HTERT RPE-1 (cell line): ENCODE results near the gene NOS1.
"Not testable (repeated sequence)": the region's sequence is repeated elsewhere in the genome, so short reads cannot be mapped to it uniquely, and the experiment has no call there.

ENCODE experiments used
- in situ Hi-C: fragments of 300-500 bp; cut with MboI; formaldehyde crosslinking; loops from 4 replicates; pipeline ENCODE4 v1.14.3; 2020; ENCODE audit warnings: low sequenced_read_pairs

NOS1 gene

DNA sequence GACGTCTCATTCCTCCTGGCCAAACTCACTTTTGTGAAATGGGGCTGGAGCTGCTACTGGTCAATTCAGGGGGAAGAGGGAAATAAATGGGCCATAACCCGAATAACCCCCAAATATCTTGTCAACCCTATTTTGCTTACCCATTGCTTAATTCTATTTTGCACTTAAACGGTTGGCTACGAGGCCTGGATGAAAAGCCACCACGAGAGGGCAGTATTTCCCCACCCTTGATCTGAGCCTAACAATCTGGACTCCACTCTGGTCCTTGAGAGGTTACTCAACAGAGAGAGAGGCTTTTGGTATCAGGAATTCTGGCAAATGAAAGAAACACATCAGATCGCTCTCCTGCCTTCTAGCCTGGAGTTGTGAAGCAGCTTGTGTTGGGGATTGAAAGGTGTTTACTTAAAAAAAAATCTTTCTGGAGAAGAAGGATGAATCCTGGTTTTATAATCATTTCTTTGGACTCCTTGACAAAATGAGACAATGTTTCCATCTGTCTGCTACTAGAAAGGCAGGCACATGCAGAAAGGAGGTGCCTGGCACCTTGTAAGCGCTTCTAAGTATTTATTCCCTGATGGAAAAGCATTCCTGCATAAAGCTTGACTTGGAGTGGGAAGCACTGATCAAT lies 148.7 kb downstream of the NOS1 start:
- in situ Hi-C loops, result no loop called here

DNA sequence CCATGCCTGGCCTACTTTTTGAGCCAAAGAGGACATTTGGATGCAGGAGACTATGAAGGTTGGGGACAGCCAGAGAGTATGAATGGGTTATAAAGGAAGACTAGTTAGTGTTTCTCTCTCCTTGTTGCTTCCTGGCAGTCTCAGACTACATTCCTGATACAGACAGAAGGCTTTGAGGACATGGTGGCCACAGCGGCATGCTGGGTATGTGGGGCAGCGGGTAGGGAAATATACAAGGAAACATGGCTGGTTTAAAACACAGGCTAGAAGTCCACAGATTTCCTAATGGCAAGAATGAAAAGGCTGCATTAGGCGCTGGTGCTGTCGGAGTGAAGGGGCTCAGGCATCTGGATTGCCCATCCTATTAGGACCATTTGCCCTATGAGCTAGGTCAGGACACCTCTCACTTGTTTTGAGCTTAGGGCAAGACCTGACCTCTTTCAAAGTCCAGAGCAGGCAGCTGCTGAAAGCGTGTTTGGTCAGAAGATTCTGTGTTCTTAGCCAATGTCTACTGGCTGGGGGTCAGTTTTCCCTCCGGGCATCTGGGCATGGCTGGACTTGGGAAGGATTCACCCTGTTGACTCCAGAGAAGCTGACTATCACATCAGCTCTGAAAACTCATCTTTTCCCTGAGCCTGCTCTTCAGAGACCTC lies 151.0 kb downstream of the NOS1 start:
- in situ Hi-C loops, result no loop called here

DNA sequence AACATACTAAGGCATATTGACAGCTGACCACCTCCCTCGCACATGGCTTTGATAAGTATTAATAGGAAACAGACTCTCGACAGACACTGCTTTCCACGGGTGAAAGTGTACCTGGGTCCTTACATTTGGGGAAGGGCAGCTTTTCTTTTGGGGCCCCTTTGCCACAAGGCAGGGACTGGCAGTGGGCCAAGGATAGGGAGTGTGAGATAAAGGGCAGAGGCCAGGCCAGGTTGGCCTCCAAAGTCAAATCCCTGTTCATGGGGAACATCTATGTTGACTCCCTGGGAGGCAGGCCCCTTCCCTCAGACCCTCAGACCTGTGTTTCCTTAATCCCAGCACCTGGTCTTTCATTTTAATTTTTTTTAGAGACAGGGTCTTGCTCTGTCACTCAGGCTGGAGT lies 151.8 kb downstream of the NOS1 start:
- in situ Hi-C loops, result no loop called here

DNA sequence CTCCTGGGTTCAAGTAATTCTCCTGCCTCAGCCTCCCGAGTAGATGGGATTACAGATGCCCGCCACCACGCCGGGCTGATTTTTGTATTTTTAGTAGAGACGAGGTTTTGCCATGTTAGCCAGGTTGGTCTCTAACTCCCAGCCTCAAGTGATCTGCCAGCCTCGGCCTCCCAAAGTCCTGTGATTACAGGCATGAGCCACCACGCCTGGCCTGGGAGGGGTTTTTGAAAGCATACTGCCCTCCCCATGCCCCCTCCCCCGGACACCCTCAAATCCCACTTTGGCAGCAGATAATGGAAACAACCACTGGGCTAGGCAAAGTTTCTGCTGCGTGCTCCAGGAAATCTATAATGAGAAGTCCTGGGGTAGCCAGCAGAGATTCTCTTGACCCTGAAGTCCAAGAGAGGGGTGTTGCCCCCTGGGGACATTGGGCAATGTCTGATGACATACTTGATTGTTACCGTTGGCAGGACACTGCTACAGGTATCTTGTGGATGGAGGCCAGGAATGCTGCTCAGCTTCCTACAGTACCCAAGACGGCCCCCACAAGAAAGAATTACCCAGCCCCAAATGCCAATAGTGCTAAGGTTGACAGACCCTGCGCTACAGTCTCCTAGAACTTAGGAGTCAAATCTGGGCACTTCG lies 152.5 kb downstream of the NOS1 start:
- in situ Hi-C loops, result no loop called here

DNA sequence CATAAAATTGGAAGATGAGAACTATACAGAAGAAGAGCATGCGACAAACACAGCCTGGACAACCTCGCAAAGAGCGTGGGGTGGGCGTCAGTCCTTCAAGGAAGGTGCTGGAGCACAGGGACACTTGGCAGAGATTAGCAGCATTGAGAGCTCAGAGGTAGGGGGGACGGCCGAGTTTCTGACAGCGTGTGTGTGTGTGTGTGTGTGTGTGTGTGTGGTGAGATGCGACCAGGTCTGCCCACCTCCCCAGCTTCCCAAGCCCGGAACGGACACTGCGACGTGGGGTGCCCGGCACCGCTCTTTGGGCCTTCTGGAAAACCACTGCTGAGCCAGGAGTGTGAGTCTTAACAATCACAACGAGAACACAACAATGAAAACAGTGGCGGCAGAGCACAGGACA lies 153.2 kb downstream of the NOS1 start:
- in situ Hi-C loops, result no loop called here

DNA sequence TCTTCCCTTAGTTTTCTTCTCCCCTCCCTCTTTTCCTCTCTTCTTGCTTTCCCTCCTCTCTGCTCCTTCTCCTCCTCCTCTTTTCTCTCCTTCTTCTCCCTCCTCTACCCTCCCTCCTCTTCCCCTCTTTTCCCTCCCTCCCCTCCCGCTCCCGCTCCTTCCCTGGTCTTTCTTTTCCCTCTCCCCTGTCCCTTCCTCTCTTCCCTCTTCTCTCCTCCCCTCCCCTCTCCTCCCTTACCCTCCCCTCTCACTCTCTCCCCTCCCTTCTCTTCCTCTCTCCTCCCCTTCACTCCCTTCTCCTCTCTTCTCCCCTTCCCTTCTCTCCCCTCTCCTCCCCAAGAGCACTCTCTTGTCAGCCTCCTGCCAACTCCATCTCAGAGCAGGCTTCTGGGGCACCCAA lies 153.8 kb downstream of the NOS1 start:
- in situ Hi-C loops, result no loop called here

DNA sequence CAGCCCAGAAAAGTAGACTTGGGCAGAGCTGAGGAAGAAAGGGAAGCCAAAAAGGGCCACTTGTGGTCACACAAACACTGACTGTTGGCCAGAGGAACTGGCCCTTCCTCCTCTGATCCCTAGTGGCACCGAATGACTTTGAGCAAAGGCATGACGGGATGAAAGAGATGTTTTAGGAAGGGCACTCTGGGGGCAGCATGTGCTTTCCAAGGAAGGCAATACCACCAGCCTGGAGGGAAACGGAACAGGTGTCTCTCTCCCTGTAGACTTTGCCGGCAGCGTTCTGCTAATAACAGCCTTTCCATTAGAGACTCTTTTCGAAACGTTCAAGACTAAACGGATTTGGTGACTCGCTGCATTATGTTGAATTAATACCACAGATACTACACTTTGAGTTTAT lies 158.9 kb downstream of the NOS1 start:
- in situ Hi-C loops, result no loop called here

DNA sequence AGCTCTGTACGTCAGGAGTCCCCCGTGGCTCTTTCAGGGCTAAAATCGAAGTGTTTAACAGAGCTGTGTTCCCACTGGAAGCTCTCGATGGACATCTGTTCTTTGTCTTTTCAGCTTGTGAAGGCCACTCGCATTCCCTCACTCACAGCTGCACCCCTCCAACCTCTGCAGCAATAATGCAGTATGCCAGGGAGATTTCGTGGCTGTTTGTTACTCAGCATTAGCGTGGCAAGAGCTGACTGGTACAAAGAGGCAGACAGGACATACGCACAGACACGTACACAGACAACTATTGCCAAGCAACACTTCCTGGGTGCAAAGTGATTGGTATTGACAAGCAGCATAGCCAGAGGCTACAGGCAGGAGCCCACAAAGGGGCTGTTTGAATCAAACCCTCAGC lies 159.4 kb downstream of the NOS1 start:
- in situ Hi-C loops, result no loop called here

DNA sequence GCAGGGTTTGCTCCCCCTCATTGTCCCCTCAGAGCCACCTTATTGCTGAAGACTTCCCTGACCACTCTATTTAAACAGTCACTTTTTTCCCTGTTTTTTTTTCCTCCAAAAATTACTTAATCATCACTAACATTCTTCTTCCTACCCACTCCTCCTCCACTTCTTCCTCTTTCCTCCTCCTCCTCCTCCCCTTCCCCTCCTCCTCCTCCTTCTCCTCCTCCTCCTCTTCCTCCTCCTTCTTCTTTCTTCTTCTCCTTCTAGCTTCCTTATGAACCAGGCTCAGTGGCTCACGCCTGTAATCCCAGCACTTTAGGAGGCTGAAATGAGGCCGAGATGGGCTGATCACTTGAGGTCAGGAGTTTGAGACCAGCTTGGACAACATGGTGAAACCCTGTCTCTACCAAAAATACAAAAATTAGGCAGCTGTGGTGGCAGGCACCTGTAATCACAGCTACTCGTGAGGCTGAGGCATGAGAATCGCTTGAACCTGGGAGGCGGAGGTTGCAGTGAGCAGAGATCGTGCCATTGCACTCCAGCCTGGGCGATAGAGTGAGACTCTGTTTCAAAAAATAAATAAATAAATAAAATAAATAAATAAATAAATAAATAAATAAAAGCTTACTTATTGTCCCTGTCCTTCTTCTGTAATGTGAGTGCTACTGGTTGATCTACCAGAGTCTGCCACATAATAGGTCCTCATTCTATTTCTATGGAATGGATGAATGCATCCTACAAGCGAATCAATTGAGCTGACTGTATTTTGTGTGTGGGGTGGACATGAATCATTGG lies 161.3 kb downstream of the NOS1 start:
- in situ Hi-C loops, result not testable (repeated sequence)

DNA sequence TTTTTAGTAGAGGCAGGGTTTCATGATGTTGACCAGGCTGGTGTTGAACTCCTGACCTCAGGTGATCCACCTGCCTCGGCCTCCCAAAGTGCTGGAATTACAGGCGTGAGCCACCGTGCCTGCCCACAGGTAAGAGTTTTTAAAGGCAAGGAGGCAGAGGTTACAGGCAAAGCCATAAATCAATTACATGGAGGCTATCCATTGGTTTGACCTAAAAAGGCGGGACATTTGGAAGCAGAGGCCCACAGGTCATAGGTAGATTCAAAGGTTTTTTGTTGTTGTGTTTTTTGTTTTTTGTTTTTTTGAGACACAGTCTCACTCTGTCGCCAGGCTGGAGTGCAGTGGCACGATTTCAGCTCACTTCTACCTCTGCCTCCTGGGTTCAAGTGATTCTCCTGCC lies 165.1 kb downstream of the NOS1 start:
- in situ Hi-C loops, result not testable (repeated sequence)

DNA sequence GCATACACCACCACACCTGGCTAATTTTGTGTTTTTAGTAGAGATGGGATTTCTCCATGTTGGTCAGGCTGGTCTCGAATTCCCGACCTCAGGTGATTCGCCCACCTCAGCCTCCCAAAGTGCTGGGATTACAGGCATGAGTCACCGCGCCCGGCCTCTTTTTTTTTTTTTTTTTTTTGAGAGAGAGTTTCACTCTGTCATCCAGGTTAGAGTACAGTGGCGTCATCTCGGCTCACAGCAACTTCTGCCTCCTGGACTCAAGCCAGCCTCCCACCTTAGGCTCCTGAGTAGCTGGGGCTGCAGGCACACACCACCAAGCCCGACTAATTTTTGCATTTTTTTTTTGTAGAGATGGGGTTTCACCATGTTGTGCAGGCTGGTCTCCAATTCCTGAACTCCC lies 166.4 kb downstream of the NOS1 start:
- in situ Hi-C loops, result not testable (repeated sequence)

DNA sequence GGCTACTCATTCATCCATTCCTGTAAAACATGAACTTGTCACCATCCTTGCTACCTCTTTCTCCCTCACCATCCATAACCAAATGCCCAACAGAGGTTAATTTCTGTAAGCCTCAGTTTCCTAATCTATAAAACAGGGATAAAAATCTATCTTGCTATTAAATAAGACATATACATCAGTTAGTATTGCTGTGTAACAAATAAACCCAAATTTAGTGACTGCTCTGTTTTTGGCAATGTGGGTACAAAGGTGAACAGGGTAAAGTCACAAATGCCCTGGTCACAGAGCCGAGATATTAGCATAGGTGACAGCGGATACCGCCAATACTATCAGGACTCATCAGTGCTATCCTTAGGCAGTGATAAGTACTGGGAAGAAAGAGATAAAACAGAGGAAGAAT lies 167.5 kb downstream of the NOS1 start:
- in situ Hi-C loops, result no loop called here

DNA sequence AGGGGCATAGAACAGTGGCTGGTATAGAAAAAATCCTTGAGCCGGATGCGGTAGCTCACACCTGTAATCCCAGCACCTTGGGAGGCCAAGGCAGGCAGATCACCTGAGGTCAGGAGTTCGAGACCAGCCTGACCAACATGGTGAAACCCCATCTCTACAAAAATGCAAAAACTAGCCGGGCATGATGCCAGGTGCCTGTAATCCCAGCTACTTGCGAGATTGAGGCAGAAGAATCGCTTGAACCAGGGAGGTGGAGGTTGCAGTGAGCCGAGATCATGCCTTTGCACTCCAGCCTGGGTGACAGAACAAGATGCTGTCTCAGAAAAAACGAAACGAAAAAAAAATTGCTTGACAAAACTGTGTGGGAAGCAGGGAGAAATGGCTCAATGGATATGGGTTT lies 168.8 kb downstream of the NOS1 start:
- in situ Hi-C loops, result not testable (repeated sequence)

DNA sequence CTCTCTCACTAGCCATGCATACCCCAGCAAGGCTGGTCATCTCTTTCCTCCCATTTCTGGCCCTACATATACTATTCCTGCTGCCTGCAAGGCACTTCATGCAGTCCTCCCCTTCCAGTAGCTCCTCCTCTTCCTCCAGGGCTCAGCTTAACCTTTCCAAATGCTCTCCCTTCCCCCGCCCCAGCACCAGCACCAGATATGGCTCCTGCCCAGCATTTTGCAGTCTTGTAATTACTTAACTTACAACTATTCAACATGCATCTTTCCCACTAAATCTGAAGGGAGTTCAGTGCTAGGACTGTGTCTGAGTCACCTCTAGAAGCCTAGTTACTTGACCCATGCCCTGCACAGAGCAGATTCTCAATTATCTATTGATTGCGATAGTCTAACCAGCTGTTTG lies 169.4 kb downstream of the NOS1 start:
- in situ Hi-C loops, result no loop called here

DNA sequence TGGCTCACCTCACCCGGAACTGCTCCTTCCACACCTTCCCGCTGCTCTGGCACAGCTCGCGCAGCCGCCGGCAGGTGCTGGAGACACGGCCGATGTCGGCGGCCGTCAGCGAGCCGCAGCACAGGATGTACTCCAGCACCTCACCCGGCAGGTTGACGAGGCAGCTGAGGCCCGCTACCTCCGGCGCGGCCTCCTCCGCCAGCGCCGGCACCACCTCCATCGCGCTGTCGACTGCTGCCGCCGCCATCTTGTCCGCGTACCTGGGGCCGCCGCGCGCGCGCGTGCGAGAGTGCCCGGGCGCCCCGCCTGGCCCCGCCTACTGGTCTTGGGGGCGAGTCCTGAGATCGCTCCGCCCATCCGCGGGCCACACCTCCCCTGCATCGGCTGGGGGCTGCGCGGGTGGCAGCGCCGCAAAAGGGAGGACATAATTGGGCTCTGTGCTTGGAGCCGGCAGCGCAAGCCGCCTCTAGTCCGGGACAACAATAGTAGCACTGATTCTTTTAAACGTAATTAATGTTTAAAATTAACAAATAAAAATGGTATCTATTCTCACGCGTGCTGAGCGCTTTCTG lies 171.1 kb downstream of the NOS1 start, which contains the start of gene FBXO21:
TSS of gene FBXO21 (minus strand) at position 261 of the 572 bp plus-strand sequence. CDS start at position 247, 14 bp downstream.
- in situ Hi-C loops, result no loop called here

DNA sequence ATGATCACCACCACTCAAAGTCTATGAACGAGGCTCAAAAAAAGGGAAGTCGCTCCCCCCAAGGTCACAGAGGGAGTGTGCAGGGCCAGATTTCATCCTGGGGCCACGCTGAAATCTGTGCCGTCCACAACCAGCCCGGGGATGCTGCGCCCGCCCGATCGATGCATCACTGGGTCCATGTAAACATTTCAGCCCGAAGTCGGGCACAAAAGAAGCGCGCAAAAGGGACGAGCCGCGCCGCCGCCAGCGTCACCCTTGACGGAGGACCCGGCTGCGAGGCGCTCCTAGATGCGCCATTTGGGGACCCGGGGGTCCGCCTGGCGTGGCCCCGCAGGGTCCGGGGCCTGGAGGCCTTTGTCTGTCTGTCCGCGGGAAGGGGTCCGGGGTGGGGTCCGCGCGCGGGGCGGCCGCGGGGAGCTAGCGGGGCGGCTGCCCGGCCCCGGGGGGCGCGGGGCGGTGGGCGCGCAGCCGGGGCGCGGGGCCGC lies 171.7 kb downstream of the NOS1 start:
- in situ Hi-C loops, result no loop called here

DNA sequence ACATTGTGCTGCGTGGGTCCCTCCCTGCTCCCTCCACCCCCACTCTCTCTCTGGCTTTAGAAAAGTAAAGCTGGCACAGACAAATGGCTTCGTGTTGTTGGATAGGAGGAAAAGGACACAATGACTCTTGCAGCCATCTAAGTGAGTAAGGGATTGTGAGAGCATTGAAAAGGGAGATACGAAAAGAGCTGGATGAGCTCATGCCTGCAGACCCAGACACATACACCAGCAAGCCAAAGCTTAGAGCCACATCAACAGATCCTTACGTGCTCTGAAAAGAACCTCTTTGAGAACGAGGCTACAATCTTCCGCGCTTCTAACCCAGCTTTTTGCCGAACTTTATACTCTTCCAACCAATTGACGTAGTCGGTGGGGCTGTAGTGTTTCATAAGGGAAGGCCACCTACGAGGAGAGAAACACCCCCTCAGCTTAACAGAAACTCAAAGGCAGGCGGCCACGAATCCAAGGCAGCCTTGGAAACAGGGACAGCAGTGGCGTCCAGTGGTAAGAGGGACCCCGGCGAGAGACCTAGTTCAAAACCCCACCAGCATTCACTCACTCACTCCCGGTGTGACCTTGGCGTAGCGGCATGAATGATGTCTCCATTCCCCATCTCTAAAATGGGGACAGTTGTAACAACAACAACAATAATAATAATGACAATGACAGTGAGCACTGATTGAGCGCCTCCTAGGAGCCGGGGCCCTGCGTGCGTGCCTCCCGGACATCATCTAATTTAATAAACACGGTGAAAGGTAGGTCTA lies 172.3 kb downstream of the NOS1 start:
- in situ Hi-C loops, result no loop called here

DNA sequence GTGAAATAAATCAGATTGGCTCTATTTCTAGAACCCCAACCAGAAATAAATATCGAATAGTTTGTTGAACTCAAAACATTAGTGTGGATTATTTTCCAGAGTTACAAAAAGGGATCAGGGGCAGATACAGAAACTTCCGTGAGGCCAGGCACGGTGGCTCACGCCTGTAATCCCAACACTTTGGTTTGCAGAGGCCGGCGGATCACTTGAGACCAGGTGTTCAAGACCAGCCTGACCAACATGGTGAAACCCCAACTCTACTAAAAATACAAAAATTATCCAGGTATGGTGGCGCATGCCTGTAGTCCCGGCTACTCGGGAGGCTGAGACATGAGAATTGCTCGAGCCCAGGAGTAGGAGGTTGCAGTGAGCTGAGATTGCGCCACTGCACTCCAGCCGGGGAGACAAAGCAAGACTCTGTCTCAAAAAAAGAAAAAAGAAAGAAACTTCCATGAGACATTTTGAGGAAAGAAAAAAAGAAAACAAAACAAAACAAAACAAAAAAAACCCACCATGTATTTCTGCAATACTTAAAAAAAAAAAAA lies 173.2 kb downstream of the NOS1 start:
- in situ Hi-C loops, result no loop called here

DNA sequence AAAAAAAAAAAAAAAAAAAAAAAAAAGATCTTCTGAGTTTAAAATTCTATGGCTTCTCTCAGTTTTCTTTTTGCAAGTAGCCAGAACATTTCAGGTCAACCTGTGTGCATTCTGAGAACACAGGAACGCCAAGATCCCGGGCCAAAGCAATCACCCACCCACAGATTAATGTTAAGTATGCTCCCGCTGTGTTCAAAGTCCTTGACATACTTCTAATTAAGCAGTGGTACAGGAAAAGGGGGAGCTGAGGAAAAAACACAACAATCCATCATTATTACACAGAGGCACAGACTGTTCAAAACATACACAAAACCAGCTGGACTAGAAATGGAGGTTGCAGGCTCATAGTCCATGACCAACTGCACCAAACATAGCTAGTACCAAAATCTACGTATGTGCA lies 174.0 kb downstream of the NOS1 start:
- in situ Hi-C loops, result no loop called here

DNA sequence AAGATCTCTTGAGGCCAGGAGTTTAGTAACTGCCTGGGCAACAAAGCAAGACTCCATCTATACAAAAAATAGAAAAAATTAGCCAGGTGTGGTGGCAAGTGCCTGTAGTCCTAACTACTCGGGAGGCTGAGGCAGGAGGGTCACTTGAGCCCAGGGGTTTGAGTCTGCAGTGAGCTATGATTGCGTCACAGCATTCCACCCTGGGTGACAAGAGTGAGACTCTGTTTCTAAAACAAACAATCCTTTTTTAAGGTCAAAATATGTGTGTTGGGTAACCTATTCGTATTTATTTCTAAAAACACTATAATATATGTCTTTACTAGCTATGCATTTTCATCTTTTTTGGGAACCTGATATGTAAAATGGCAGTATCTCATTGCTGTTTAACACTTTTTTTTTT lies 178.6 kb downstream of the NOS1 start:
- in situ Hi-C loops, result no loop called here
